IMR-90 (cell line): Measurements from ENCODE around the gene WIPF1. TPM values are rescaled to one million over a fixed set of nuclear protein-coding genes. Genes with fewer than 3 reads are reported as not detected.

Experiments
- ATAC-seq: fragments of 200-7000 bp; cut with Tn5 transposase; 2 replicates; pipeline ENCODE4 v1.9.1; 2020; ENCODE audit warnings: low read depth, mild to moderate bottlenecking, moderate library complexity
- BruUV-seq: library from RNA; stranded (reverse); fragments of 400-500 nt; replicated peaks from 2 replicates; lab custom pipeline; 2021; lab: Mats Ljungman, UMichigan
- CTCF ChIA-PET: fragments of 300-600 bp; formaldehyde crosslinking; extraction: SDS; loops from one replicate; lab custom pipeline; 2021; ENCODE audit warnings: antibody characterized with exemption; lab: Yijun Ruan, JAX
- POLR2A ChIA-PET: fragments of 300-600 bp; sonication (Branson Sonifier 250); formaldehyde crosslinking; loops from one replicate; lab custom pipeline; 2022; ENCODE audit warnings: antibody characterized with exemption; ENCODE audit not compliant: unreplicated experiment; lab: Charles Lee
- DNase-seq: peaks from one replicate; pipeline ENCODE4 v3.0.0; 2013
- H2AFZ ChIP-seq: replicated peaks from 2 replicates; pipeline ENCODE3; 2013; ENCODE audit warnings: low read length, mild to moderate bottlenecking; ENCODE audit not compliant: poor library complexity
- H2AK5ac ChIP-seq: 2 replicates; pipeline ENCODE4 v1.6.1; 2013; ENCODE audit warnings: low read depth, low read length, inconsistent platforms
- H2AK9ac ChIP-seq: replicated peaks from 2 replicates; pipeline ENCODE3; 2013; ENCODE audit warnings: mild to moderate bottlenecking, low read depth, low read length, moderate library complexity; ENCODE audit not compliant: poor library complexity
- H2BK120ac ChIP-seq: 2 replicates; pipeline ENCODE4 v1.6.1; 2013; ENCODE audit warnings: low read depth, low read length, inconsistent platforms
- H2BK15ac ChIP-seq: 3 replicates; pipeline ENCODE4 v1.6.1; 2013; ENCODE audit warnings: low read depth, low read length, inconsistent platforms
- H2BK20ac ChIP-seq: 2 replicates; pipeline ENCODE4 v1.6.1; 2013; ENCODE audit warnings: low read depth, mild to moderate bottlenecking, inconsistent platforms, low read length, moderate library complexity
- H2BK5ac ChIP-seq: 2 replicates; pipeline ENCODE4 v1.6.1; 2013; ENCODE audit warnings: mild to moderate bottlenecking, low read depth, low read length, inconsistent platforms; ENCODE audit not compliant: poor library complexity, severe bottlenecking
- H3K14ac ChIP-seq: replicated peaks from 2 replicates; pipeline ENCODE4 v1.6.1; 2013; ENCODE audit warnings: low read depth, low read length, inconsistent platforms
- H3K18ac ChIP-seq: 2 replicates; pipeline ENCODE4 v1.6.1; 2013; ENCODE audit warnings: low read depth, low read length, control low read depth
- H3K23ac ChIP-seq: 2 replicates; pipeline ENCODE4 v1.6.1; 2013; ENCODE audit warnings: low read depth, low read length, inconsistent platforms
- H3K27ac ChIP-seq: 2 replicates; pipeline ENCODE4 v1.5.1; 2013; ENCODE audit warnings: mild to moderate bottlenecking, control low read depth, low read length; ENCODE audit not compliant: insufficient read depth
- H3K27me3 ChIP-seq: 2 replicates; pipeline ENCODE4 v1.6.1; 2013; ENCODE audit warnings: low read length; ENCODE audit not compliant: control insufficient read depth, insufficient read depth
- H3K36me3 ChIP-seq: 2 replicates; pipeline ENCODE4 v1.6.1; 2013; ENCODE audit warnings: low read length, mixed read lengths; ENCODE audit not compliant: control insufficient read depth, insufficient read depth
- H3K4ac ChIP-seq: 2 replicates; pipeline ENCODE4 v1.6.1; 2013; ENCODE audit warnings: low read depth, low read length, inconsistent platforms
- H3K4me1 ChIP-seq: 2 replicates; pipeline ENCODE4 v1.6.1; 2013; ENCODE audit warnings: low read length, mixed read lengths; ENCODE audit not compliant: control insufficient read depth, insufficient read depth
- H3K4me2 ChIP-seq: 2 replicates; pipeline ENCODE4 v1.6.1; 2013; ENCODE audit warnings: low read depth, mild to moderate bottlenecking, control low read depth, low read length, moderate library complexity
- H3K4me3 ChIP-seq: 2 replicates; pipeline ENCODE4 v1.5.1; 2013; ENCODE audit warnings: low read depth, mild to moderate bottlenecking, control low read depth, low read length, moderate library complexity; ENCODE audit not compliant: insufficient read depth
- H3K56ac ChIP-seq: 2 replicates; pipeline ENCODE4 v1.6.1; 2013; ENCODE audit warnings: low read length, inconsistent platforms; ENCODE audit not compliant: insufficient read depth; ENCODE audit errors: extremely low read depth
- H3K79me1 ChIP-seq, 2 experiments: 2 replicates each; pipeline ENCODE4 v1.6.1; 2013; ENCODE audit warnings: low read length in 2 of 2, inconsistent platforms in 1 of 2, low read depth in 1 of 2
- H3K9ac ChIP-seq: 2 replicates; pipeline ENCODE4 v1.6.1; 2013; ENCODE audit warnings: low read depth, low read length, control low read depth
- H3K9me1 ChIP-seq: 2 replicates; pipeline ENCODE4 v1.6.1; 2013; ENCODE audit warnings: low read length, inconsistent platforms; ENCODE audit not compliant: insufficient read depth
- H3K9me3 ChIP-seq: 2 replicates; pipeline ENCODE4 v1.6.1; 2013; ENCODE audit warnings: low read length; ENCODE audit not compliant: control insufficient read depth, insufficient read depth
- H4K20me1 ChIP-seq: 2 replicates; pipeline ENCODE4 v1.6.1; 2013; ENCODE audit warnings: low read length, inconsistent platforms; ENCODE audit not compliant: insufficient read depth
- H4K5ac ChIP-seq: 2 replicates; pipeline ENCODE4 v1.6.1; 2013; ENCODE audit warnings: mild to moderate bottlenecking, low read depth, low read length, control low read depth
- H4K8ac ChIP-seq, 2 experiments: 2 replicates each; pipeline ENCODE4 v1.6.1; 2013; ENCODE audit warnings: low read depth in 2 of 2, low read length in 2 of 2, control low read depth in 1 of 2, inconsistent platforms in 1 of 2
- H4K91ac ChIP-seq: 2 replicates; pipeline ENCODE4 v1.6.1; 2013; ENCODE audit warnings: low read depth, low read length, inconsistent platforms; ENCODE audit not compliant: insufficient read depth
- CHD1 ChIP-seq: IDR thresholded peaks from 2 replicates; pipeline ENCODE4 v1.6.1; 2012; ENCODE audit warnings: low read depth, low read length, improper control_type of control experiment
- FOS ChIP-seq: fragments of 150-350 bp; IDR thresholded peaks from 2 replicates; pipeline ENCODE4 v1.6.1; 2016; ENCODE audit warnings: low read depth, low read length
- MAFK ChIP-seq: IDR thresholded peaks from 2 replicates; pipeline ENCODE4 v1.6.1; 2012; ENCODE audit warnings: low read depth, low read length, improper control_type of control experiment
- MAZ ChIP-seq: IDR thresholded peaks from 2 replicates; pipeline ENCODE4 v1.6.1; 2012; ENCODE audit warnings: low read depth, mild to moderate bottlenecking, low read length, improper control_type of control experiment, moderate library complexity, borderline replicate concordance
- MXI1 ChIP-seq: IDR thresholded peaks from 2 replicates; pipeline ENCODE4 v1.6.1; 2012; ENCODE audit warnings: low read depth, mild to moderate bottlenecking, low read length, moderate library complexity, borderline replicate concordance
- RAD21 ChIP-seq: IDR thresholded peaks from 2 replicates; pipeline ENCODE4 v1.6.1; 2012; ENCODE audit warnings: low read length, improper control_type of control experiment
- RCOR1 ChIP-seq: IDR thresholded peaks from 2 replicates; pipeline ENCODE4 v1.6.1; 2012; ENCODE audit warnings: mild to moderate bottlenecking, low read length, improper control_type of control experiment; ENCODE audit not compliant: insufficient replicate concordance
- SMC3 ChIP-seq: fragments of 150-350 bp; IDR thresholded peaks from 2 replicates; pipeline ENCODE4 v1.6.1; 2016; ENCODE audit warnings: low read depth, mild to moderate bottlenecking, antibody characterized with exemption, low read length, moderate library complexity
- WGBS, 2 experiments: methylation state at CpG; one replicate each; pipeline versions ENCODE4 v1.1.5 to v1.1.7; 2013; ENCODE audit warnings: missing lambda C conversion rate in 2 of 2; ENCODE audit not compliant: insufficient read length in 1 of 2; ENCODE audit errors: extremely low coverage in 2 of 2; 5-methylcytosine and 5-hydroxymethylcytosine counted together
- dilution Hi-C: fragments of 300-500 bp; cut with HindIII; formaldehyde crosslinking; loops from one replicate; pipeline ENCODE4 v1.14.3; 2018; ENCODE audit warnings: low sequenced_read_pairs; ENCODE audit not compliant: unreplicated experiment
- in situ Hi-C: fragments of 300-500 bp; cut with MboI; formaldehyde crosslinking; loops from 3 replicates; pipeline ENCODE4 v1.14.3; 2019; ENCODE audit warnings: low sequenced_read_pairs, inconsistent platforms, mixed read lengths
- intact Hi-C: fragments of 100-400 bp; cut with micrococcal nuclease; formaldehyde crosslinking; loops from 2 replicates; pipeline ENCODE4 v1.10.0; 2022
- polyA plus RNA-seq, 3 experiments: library from polyadenylated mRNA; depleted of rRNA; stranded (reverse); fragments of >200 nt; gene quantifications; 2 replicates each; pipeline ENCODE4 v1.2.3, GENCODE V29; 2012; ENCODE audit warnings: low replicate concordance in 1 of 3
- total RNA-seq: library from RNA; depleted of rRNA; stranded (reverse); fragments of >200 nt; gene quantifications from 2 replicates; pipeline ENCODE4 v1.2.3, GENCODE V29; 2012
- TF ChIP-seq, protein P1 (sequence below): fragments of 150-350 bp; IDR thresholded peaks from 2 replicates; pipeline ENCODE4 v1.6.1; 2017; ENCODE audit warnings: mild to moderate bottlenecking, antibody characterized with exemption, low read length, low read depth

WIPF1 gene
- total and polyA plus RNA-seq, 2 of the 4 experiments (the other 2 are of a cell fraction): 2.7 to 13.5 TPM

- H4K8ac ChIP-seq: no peak overlapping the region
- no peak overlapping the region for H2BK20ac ChIP-seq
- H2BK5ac ChIP-seq: no peak overlapping the region
- no peak overlapping the region for H2BK15ac ChIP-seq
- no peak overlapping the region for H3K27ac ChIP-seq
- H2AK9ac ChIP-seq: no peak overlapping the region
- no peak overlapping the region; the same call in 1 of the 2 replicates for H3K18ac ChIP-seq
- DNase-seq (peak; percentile 81), ATAC-seq (peak; percentile 70)
- WGBS, 2 experiments: no CpG with 5 or more reads among the region's 4 CpGs
- H3K36me3 ChIP-seq: no peaks in the 10 kb centered on the region
- no peak overlapping the region for H3K14ac ChIP-seq
- H2BK120ac ChIP-seq: no peak overlapping the region
- H2AFZ ChIP-seq: no peak overlapping the region
- H3K23ac ChIP-seq: no peak overlapping the region
- ChIA-PET POLR2A (interaction anchor here (0.6 kb wide), 1 partner anchor 53 kb away, joined by 4 read pairs; no protein-coding TSS in a partner anchor), CTCF (interaction anchor here (1.0 kb wide), 1 partner anchor 18 kb away, joined by 3 read pairs; no protein-coding TSS in a partner anchor)
- no peak overlapping the region for H3K4ac ChIP-seq
- peak overlapping the region; percentile 20; the same call in 1 of the 2 replicates for H3K4me2 ChIP-seq
- in situ Hi-C loops: no loop called here
- H4K91ac ChIP-seq: no peak overlapping the region
- no peak overlapping the region for H3K4me3 ChIP-seq
- H3K9me1 ChIP-seq: peaks cover 18% of the 10 kb centered on the region
- no peaks in the 10 kb centered on the region for H3K9me3 ChIP-seq
- no peaks in the 10 kb centered on the region for H3K27me3 ChIP-seq
- BruUV-seq: no TSS peak
- dilution Hi-C loops: no loop called here
- H4K5ac ChIP-seq: no peak overlapping the region
- H3K79me1 ChIP-seq: peaks cover 7 to 29% of the 10 kb centered on the region in 2 experiments
- peaks cover 12% of the 10 kb centered on the region for H3K4me1 ChIP-seq
- intact Hi-C loops: no loop called here
- H4K20me1 ChIP-seq: peaks cover 8% of the 10 kb centered on the region; the same call in 1 of the 2 replicates
- TF ChIP-seq MXI1 (no peak), SMC3 (no peak), CHD1 (no peak), RCOR1 (no peak), MAFK (peak; percentile 17; the same call in 1 of the 2 replicates), FOS (peak; percentile 76), MAZ (no peak), RAD21 (no peak)
- TF ChIP-seq, protein P1, sequence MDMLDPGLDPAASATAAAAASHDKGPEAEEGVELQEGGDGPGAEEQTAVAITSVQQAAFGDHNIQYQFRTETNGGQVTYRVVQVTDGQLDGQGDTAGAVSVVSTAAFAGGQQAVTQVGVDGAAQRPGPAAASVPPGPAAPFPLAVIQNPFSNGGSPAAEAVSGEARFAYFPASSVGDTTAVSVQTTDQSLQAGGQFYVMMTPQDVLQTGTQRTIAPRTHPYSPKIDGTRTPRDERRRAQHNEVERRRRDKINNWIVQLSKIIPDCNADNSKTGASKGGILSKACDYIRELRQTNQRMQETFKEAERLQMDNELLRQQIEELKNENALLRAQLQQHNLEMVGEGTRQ: no peak
- H3K56ac ChIP-seq: no peak overlapping the region
- no peak overlapping the region for H2AK5ac ChIP-seq
- H3K9ac ChIP-seq: no peak overlapping the region
These were observed 16.7 kb upstream of the WIPF1 start for GRCh38 chr2:174614261-174614660.
